Fibroblast of skin of back (primary cell): ENCODE measurements around the gene FAHD2A.
"Not testable (repeated sequence)": the region's sequence is repeated elsewhere in the genome, so short reads cannot be mapped to it uniquely, and the experiment has no call there.

ENCODE experiments used
- DNase-seq: peaks from one replicate; pipeline ENCODE4 v3.0.0-alpha.2; 2013

The FAHD2A gene

DNA sequence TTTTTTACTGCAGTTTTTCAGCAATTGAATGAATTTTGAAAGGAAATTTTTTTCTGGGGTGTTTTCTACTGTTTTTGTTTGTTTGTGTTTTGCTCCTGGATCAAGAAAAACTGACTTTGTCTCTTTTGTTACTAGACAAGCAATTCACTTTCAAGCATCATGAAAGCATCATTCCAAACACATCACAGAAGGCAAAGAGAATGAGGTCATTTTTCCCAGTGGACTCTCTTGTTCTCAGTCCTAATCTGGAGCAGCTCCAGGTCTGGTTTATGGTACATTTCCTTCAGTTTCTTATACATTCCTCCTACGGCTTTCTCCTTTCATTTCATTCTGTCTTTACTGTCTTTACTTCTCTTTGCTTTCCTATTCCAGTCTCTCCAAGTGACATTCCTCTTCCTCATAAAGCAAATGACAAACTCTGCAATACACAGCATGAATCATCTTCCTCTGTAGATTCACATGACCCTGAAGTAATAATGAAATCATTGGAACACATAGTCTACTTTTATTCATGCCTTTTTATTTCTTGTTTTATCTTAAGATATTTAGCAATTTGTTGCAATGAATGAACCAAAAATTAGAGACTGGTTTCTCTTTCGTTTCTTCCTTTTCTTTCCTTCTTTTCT lies 40.1 kb downstream of the FAHD2A start:
- not testable (repeated sequence) for DNase-seq

DNA sequence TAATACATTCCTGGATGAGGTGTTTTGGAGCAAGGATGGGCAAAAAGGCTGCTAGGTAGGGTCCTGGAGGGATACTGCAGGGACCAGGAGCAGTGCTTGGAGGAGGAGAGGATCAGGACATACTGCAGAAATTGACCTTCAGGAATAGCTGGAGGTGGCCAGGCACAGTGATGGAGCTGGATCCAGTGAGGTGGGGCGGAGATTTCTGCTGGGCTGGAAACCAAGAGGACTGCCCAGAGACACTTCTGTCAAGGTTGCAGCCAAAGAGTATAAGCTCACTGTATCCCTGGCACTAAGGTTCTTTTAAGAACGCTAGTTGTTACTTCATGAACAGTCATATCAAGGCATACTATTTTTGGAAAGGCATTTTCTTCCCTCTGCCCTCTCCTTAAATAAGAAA lies 42.8 kb downstream of the FAHD2A start:
- not testable (repeated sequence) for DNase-seq

DNA sequence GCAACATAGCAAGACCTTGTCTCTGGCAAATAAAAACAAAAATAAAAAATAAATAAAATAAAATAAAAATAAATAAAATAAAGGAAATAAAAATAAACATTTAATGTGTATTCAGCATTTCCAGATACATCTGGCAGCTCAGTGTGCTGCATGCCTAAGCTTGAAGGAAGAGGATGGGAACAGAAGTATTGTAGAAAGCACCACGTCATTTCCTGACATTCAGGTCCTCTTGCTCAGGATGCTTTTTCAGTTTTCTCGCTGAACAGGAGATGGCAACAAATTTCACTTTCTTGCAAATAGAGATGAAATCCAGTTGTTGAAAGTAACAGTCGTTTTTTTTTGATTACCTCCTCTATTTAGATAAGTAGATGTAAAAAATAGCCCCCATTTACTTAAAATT lies 60.8 kb downstream of the FAHD2A start:
- DNase-seq: not testable (repeated sequence)
